ENCODE data around the gene LIN7C.

The LIN7C gene

GRCh38 chr11:27525824-27526516 lies 19.4 kb upstream of the LIN7C start:
- no peaks in the 10 kb centered on the region for H3K79me2 ChIP-seq (ENCODE audit: control insufficient read depth, low read length)
- no peaks in the 10 kb centered on the region for H3F3A ChIP-seq (ENCODE audit: control insufficient read depth, insufficient read depth)
- no peaks in the 10 kb centered on the region for H3K9me2 ChIP-seq (replicated peaks; ENCODE audit: control insufficient read depth, low read length)
- no peak overlapping the region for H3K4me2 ChIP-seq (ENCODE audit: low read length)
- no peaks in the 10 kb centered on the region for H3K9me3 ChIP-seq (ENCODE audit: control insufficient read depth, insufficient read depth, low read length)
- H3K27ac ChIP-seq (ENCODE audit: low read depth, low read length), result no peak overlapping the region
- no peaks in the 10 kb centered on the region for H4K20me1 ChIP-seq (ENCODE audit: control insufficient read depth, insufficient read depth, low read depth, low read length)
- TF ChIP-seq EZH2phosphoT487 (IDR thresholded peaks at IDR 0.05; ENCODE audit: borderline replicate concordance, low read length), result no peak
- TF ChIP-seq CTCF (IDR thresholded peaks at IDR 0.05; ENCODE audit: low read depth, low read length, poor library complexity, severe bottlenecking), result no peak
- H3K27me3 ChIP-seq (ENCODE audit: control insufficient read depth, low read length), result no peaks in the 10 kb centered on the region
- no peak overlapping the region for H3K4me3 ChIP-seq (ENCODE audit: low read length)
- no peaks in the 10 kb centered on the region for H3K4me1 ChIP-seq (ENCODE audit: control insufficient read depth, low read length)
- H3K36me3 ChIP-seq (ENCODE audit: control insufficient read depth, low read length), result no peaks in the 10 kb centered on the region

GRCh38 chr11:27524155-27524554 lies 17.6 kb upstream of the LIN7C start:
- H3K36me3 ChIP-seq (ENCODE audit: control insufficient read depth, low read length), result no peaks in the 10 kb centered on the region
- no peaks in the 10 kb centered on the region for H3K9me2 ChIP-seq (replicated peaks; ENCODE audit: control insufficient read depth, low read length)
- H3K4me3 ChIP-seq (ENCODE audit: low read length), result no peak overlapping the region
- H3K27me3 ChIP-seq (ENCODE audit: control insufficient read depth, low read length), result no peaks in the 10 kb centered on the region
- no peak overlapping the region for H3K4me2 ChIP-seq (ENCODE audit: low read length)
- no peak for TF ChIP-seq CTCF (IDR thresholded peaks at IDR 0.05; ENCODE audit: low read depth, low read length, poor library complexity, severe bottlenecking)
- TF ChIP-seq EZH2phosphoT487 (IDR thresholded peaks at IDR 0.05; ENCODE audit: borderline replicate concordance, low read length), result no peak
- H3K9me3 ChIP-seq (ENCODE audit: control insufficient read depth, insufficient read depth, low read length), result no peaks in the 10 kb centered on the region
- no peaks in the 10 kb centered on the region for H3F3A ChIP-seq (ENCODE audit: control insufficient read depth, insufficient read depth)
- no peaks in the 10 kb centered on the region for H3K79me2 ChIP-seq (ENCODE audit: control insufficient read depth, low read length)
- H3K4me1 ChIP-seq (ENCODE audit: control insufficient read depth, low read length), result no peaks in the 10 kb centered on the region
- H4K20me1 ChIP-seq (ENCODE audit: control insufficient read depth, insufficient read depth, low read depth, low read length), result no peaks in the 10 kb centered on the region
- no peak overlapping the region for H3K27ac ChIP-seq (ENCODE audit: low read depth, low read length)

GRCh38 chr11:27520226-27520625 lies 13.7 kb upstream of the LIN7C start:
- H3F3A ChIP-seq (ENCODE audit: control insufficient read depth, insufficient read depth), result no peaks in the 10 kb centered on the region
- H3K4me3 ChIP-seq (ENCODE audit: low read length), result no peak overlapping the region
- H3K4me2 ChIP-seq (ENCODE audit: low read length), result no peak overlapping the region
- no peaks in the 10 kb centered on the region for H3K36me3 ChIP-seq (ENCODE audit: control insufficient read depth, low read length)
- H3K27me3 ChIP-seq (ENCODE audit: control insufficient read depth, low read length), result no peaks in the 10 kb centered on the region; the same call in 1 of the 2 replicates
- H3K9me2 ChIP-seq (replicated peaks; ENCODE audit: control insufficient read depth, low read length), result no peaks in the 10 kb centered on the region
- H3K79me2 ChIP-seq (ENCODE audit: control insufficient read depth, low read length), result no peaks in the 10 kb centered on the region
- no peaks in the 10 kb centered on the region for H3K9me3 ChIP-seq (ENCODE audit: control insufficient read depth, insufficient read depth, low read length)
- no peak overlapping the region for H3K27ac ChIP-seq (ENCODE audit: low read depth, low read length)
- H3K4me1 ChIP-seq (ENCODE audit: control insufficient read depth, low read length), result no peaks in the 10 kb centered on the region
- H4K20me1 ChIP-seq (ENCODE audit: control insufficient read depth, insufficient read depth, low read depth, low read length), result no peaks in the 10 kb centered on the region; the same call in 1 of the 2 replicates
- no peak for TF ChIP-seq CTCF (IDR thresholded peaks at IDR 0.05; ENCODE audit: low read depth, low read length, poor library complexity, severe bottlenecking)
- TF ChIP-seq EZH2phosphoT487 (IDR thresholded peaks at IDR 0.05; ENCODE audit: borderline replicate concordance, low read length), result no peak

Measured in DOHH2 (cell line).